BE2C (cell line): ENCODE results near the gene CCDC92.

Experiments used
- DNase-seq: peaks from one replicate; pipeline ENCODE4 v3.0.0-alpha.2; 2020
- H3K27me3 ChIP-seq: fragments of 250-450 bp; sonication (Bioruptor Pico); 2 replicates; pipeline ENCODE4 v1.5.1; 2020; ENCODE audit warnings: mild to moderate bottlenecking
- H3K36me3 ChIP-seq: fragments of 250-450 bp; sonication (Bioruptor Pico); 2 replicates; pipeline ENCODE4 v1.5.1; 2020; ENCODE audit warnings: mild to moderate bottlenecking
- H3K4me1 ChIP-seq: fragments of 250-450 bp; sonication (Bioruptor Pico); 2 replicates; pipeline ENCODE4 v1.5.1; 2020
- H3K4me3 ChIP-seq: 2 replicates; pipeline ENCODE4 v1.5.1; 2011; ENCODE audit warnings: low read depth, low read length
- H3K9me3 ChIP-seq: fragments of 250-450 bp; sonication (Bioruptor Pico); 2 replicates; pipeline ENCODE4 v1.5.1; 2020
- TF ChIP-seq, protein P1 (sequence below): IDR thresholded peaks from 2 replicates; pipeline ENCODE4 v1.5.1; 2012; ENCODE audit warnings: mild to moderate bottlenecking, low read depth, low read length

CCDC92 gene

GRCh38 chr12:124009781-124010180 lies 37.1 kb upstream of the CCDC92 start:
- H3K9me3 ChIP-seq: no peaks in the 10 kb centered on the region
- H3K36me3 ChIP-seq: peaks cover 63% of the 10 kb centered on the region
- no peak for DNase-seq
- no peaks in the 10 kb centered on the region for H3K4me1 ChIP-seq
- no peaks in the 10 kb centered on the region for H3K27me3 ChIP-seq
- TF ChIP-seq, protein P1, sequence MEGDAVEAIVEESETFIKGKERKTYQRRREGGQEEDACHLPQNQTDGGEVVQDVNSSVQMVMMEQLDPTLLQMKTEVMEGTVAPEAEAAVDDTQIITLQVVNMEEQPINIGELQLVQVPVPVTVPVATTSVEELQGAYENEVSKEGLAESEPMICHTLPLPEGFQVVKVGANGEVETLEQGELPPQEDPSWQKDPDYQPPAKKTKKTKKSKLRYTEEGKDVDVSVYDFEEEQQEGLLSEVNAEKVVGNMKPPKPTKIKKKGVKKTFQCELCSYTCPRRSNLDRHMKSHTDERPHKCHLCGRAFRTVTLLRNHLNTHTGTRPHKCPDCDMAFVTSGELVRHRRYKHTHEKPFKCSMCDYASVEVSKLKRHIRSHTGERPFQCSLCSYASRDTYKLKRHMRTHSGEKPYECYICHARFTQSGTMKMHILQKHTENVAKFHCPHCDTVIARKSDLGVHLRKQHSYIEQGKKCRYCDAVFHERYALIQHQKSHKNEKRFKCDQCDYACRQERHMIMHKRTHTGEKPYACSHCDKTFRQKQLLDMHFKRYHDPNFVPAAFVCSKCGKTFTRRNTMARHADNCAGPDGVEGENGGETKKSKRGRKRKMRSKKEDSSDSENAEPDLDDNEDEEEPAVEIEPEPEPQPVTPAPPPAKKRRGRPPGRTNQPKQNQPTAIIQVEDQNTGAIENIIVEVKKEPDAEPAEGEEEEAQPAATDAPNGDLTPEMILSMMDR: no peak
- no peak overlapping the region for H3K4me3 ChIP-seq

DNA sequence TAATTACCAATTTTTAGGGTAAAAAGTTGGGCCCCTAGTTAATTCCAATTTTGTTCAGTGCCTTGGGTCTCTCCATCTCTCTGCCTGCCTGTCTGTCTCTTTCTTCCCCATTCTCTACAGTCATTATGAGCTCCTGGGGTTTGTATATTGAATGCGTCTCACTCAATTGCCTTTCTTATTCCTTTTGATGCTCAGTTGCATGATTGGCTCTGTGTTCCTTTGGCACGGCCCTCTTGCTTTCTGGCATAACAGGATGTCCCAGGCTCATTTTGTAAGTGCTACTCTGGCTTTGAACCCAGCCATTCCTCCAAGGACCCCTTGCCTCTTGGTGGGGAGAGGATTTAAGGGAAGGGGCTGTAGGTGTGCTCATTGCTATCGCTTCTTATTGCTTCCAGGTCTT lies 36.0 kb upstream of the CCDC92 start:
- TF ChIP-seq, protein P1: no peak
- H3K9me3 ChIP-seq: no peaks in the 10 kb centered on the region
- H3K4me1 ChIP-seq: no peaks in the 10 kb centered on the region
- no peaks in the 10 kb centered on the region for H3K27me3 ChIP-seq
- no peak for DNase-seq
- no peak overlapping the region for H3K4me3 ChIP-seq
- peaks cover 68% of the 10 kb centered on the region for H3K36me3 ChIP-seq

DNA sequence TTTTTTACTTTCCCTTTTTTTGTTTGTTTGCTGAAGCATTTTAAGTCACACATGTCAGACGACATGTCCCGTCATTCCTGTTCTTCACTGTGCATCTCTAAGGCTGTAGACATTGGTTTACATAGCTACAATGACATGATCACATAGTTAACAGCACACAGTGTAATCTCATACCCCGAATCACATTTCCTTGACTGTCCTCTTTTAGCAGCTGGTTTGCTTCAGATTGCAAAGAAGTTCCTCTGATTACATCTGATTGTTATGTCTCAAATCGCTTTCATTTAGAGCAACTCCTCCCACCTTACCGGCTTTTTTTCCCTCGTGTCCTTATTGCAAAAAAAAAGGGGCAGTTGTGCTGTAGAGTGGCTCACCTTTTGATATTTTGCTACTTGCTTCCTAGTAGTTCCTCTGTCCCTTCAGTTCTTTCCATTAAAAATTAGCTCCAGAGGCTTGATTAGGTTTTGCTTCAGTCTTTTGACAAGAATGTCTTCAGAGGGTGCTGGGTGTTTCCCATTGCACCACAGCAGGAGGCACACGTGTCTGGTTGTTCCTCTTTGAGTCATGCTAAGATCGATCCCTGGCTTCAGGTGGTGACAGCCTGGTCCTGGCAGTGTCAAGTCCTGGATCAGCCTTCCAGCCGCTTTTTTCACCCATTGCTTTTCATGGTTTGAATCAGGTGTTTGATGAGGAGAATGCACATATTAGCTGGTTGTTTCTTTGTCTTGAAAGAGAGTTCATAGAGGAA lies 35.4 kb upstream of the CCDC92 start:
- no peaks in the 10 kb centered on the region for H3K4me1 ChIP-seq
- H3K9me3 ChIP-seq: no peaks in the 10 kb centered on the region
- no peak for DNase-seq
- TF ChIP-seq, protein P1: no peak
- no peak overlapping the region for H3K4me3 ChIP-seq
- peaks cover 65% of the 10 kb centered on the region for H3K36me3 ChIP-seq
- H3K27me3 ChIP-seq: no peaks in the 10 kb centered on the region

DNA sequence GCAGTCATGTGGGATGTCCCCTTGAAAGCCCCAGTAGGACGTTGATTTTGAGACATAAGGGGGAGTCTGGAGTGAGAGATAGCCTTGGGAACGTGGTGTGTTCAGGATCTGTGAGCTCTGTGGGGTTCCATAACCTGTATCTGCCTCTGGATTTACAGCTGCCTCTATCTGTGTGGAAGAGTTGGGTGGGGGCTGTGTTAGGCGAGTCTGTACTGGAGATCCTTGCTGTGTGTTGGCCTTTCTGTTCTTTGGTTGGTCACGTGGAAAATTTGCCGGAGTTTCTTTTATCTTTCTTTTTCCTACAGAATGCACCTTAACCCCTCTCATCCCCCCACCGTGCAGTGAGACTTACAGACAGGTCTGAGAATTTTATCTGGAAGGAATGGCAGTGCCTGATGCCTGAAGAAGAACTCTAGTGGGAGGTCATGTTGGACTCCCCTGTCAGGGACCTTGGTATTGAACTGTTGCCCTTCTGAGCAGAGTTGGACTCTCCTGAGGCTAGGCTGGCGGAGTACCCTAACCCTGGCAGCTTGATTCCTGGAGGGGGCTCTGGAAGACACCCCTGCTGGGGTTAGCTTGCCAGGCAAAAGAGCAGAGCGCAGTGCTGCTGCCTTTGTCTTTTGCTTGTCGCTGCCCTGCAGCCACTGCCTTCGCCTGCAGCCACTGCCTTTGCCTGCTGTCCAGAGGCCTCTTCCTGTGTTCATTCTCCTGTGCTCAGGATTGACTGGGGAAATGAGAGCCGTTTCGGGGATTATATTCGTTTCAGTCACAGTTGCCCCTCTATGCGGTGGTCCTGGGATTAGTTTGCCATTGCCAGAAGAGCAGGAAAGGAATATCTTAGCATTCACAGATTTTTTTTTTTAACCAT lies 34.4 kb upstream of the CCDC92 start:
- TF ChIP-seq, protein P1: no peak
- Histone ChIP-seq H3K4me1 (no peaks in the 10 kb centered on the region), H3K27me3 (no peaks in the 10 kb centered on the region), H3K9me3 (no peaks in the 10 kb centered on the region), H3K36me3 (peaks cover 65% of the 10 kb centered on the region), H3K4me3 (no peak overlapping the region)
- DNase-seq: no peak

DNA sequence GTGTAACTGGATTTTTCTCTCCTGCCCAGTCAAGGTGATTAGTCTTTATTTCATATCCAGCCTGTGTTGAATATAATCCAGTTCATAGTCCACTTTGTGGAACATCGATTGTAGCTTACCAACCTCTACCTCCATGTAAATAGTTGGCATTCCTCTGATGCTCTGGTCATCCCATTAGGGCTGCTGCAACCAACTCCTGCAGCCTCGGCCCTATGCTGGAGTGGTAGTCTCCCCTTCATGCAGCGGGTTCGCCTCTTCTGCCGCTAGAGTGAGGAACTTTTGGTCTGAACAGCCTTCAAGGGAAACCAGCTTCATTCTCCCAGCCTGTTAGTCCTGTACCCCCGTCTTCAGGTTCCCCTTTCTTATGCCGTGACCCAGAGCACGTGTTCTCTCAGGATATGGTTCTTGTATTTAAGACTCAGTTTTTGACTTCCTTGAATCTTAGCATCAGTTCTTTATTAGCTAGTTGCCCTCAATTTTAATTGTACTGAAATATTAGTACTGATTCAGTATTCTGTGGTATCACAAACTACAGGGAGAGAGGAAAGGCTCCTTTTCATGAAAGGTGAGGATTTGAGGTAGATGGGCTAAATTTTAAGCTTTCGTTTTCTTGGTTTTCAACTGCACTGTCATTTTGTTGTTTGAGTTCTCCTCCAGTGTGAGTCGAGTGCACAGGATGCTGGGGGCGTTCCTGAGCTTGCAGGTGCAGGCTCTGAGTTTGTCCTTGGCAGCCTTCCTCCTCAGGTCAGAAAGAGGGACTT lies 33.6 kb upstream of the CCDC92 start:
- Histone ChIP-seq H3K4me3 (no peak overlapping the region), H3K36me3 (peaks cover 65% of the 10 kb centered on the region), H3K27me3 (no peaks in the 10 kb centered on the region), H3K9me3 (no peaks in the 10 kb centered on the region), H3K4me1 (no peaks in the 10 kb centered on the region)
- TF ChIP-seq, protein P1: no peak
- DNase-seq: no peak
